ENCODE measurements around the gene SNED1.

Gene SNED1

GRCh38 chr2:240992572-240993291 lies 5.7 kb upstream of the SNED1 start:
- DNase-seq (ENCODE audit: low read depth), result no peak

DNA sequence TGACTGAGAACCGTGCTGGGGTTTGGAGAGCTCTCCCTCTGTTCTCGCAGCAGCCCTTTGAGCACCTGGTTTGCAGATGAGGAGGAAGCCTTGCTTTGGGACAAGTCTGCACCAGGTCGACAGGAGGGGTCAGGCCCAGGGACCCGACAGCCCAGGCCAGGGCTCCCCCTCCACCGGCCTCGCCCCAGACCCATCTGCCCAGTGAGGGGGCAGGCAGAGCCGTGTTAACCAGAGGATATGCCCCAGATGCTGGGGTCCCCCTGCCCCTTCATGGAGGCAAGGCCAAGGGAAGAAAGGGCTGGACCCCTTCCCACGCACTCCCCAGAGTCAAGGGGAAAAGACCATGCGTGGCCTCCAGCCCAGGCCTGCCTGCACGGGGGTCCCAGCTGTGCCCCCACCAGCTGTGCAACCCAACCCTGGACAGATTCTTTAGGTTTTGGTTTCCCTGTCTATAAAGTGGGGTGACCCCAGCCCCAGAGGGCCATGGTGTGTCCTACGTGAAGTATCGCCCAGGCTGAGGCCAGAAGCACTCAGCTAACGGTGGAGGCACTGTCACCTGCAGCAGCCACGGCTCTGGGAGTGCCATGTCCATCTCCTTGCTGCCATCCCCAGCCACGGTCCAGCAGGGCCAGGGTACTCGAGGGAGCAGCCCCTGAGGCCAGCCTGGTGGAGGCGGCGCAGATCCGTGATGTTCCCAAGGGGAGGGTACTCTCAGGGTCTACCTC lies 4.8 kb upstream of the SNED1 start:
- no peak for DNase-seq (ENCODE audit: low read depth)

GRCh38 chr2:240994171-240994896 lies 4.1 kb upstream of the SNED1 start:
- no peak for DNase-seq (ENCODE audit: low read depth)

GRCh38 chr2:240995041-240996021 lies 3.1 kb upstream of the SNED1 start:
- DNase-seq (ENCODE audit: low read depth), result no peak

- no peak for DNase-seq (ENCODE audit: low read depth)
Observed at GRCh38 chr2:240996161-240996833, 2.1 kb upstream of the SNED1 start.

DNA sequence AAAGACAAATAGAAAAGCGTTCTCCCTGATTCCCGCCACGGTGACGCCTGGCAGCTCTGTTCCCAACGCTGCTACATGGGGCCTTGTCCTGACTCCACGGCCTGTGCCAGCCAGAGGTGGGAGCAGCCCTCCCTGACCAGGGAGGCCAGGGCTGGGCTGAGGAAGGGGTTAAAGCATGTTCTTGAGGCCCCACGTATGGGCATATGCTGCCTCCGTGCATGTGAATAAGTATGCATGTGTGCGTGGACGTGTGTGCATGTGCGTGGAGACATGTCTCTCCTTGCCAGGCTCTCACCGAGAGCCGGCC lies 1.6 kb upstream of the SNED1 start:
- no peak for DNase-seq (ENCODE audit: low read depth)

DNA sequence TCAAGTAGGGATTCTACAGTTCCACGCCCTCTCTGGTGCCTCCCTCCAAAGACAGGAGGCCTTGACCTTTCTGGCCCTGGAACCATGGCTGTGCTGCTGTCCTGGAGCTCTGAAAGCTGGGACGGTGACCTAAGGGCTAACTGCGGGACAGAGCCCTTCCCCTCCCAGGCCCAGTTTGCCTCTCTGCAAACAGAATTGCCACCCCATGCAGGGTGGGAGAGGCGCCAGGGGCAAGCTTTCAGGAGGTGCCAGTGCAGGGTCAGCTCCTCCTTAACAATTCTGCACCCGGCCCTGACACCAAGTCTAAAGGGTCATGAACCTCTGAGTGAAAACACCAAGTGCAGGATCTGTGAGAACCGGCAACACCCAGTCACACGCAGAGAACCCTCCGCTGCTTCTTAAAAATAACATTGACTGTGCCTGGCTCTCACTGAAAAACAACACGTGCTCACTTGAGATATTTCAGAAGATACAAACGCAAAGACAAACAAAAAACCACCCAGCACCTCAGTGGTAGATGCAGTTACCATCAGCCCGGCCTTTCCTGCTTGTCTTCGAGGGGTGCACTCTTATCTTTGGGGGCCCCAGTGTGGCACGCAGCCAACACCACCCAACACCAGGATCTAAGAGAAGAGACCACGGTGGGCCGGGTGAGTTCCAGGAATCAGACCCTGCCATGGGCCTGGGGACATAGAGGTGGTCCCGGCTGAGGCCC lies 1.1 kb upstream of the SNED1 start:
- DNase-seq (ENCODE audit: low read depth), result no peak

DNA sequence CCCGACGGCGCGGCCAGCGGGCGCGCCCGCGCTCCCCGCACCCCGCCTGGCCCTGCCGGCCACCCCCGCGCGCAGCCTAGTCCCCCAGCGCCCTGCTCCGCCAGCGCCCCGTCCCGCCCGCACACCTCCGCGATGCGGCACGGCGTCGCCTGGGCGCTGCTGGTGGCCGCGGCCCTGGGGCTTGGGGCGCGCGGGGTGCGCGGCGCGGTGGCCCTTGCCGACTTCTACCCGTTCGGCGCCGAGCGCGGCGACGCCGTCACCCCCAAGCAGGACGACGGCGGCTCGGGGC lies 232 bp downstream of the SNED1 start:
- no peak for DNase-seq (ENCODE audit: low read depth)

DNA sequence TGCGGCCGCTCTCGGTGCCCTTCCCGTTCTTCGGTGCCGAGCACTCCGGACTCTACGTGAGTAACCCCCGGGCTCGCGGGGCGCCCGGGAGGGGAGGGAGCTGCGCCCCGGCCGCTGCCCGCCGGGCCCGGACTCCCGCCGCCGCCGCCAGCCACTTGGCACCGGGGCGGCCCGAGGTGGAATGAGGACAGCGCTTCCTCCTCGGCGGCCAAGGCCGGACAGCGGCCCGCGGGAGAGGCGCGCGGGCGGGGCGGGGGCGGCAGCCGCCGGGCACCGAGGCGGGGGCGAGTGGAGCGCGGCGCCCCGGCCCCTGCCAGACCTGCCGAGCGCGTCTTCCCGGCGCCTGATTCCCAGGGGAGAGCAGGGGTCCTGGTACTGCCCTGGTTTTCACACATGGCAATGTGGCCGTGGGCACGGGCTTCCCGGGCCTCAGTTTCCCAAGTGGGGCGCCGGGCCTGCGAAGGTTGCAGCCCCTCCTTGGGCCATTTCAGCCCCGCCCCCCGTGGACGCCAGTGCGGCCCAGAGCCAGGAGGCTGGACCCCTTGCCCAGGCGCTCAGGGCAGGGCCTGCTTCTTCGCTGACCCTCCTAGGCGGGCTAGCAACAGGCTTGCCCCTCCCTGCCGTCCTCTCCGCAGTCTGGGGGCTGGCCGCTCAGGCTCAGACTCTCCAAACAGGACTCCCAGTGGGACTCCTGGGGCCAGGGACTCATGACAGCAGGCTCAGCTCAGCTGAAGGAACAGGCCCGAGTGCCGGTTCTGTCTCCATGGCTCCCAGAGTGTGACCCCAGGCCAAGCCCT lies 775 bp downstream of the SNED1 start:
- DNase-seq (ENCODE audit: low read depth), result no peak

DNA sequence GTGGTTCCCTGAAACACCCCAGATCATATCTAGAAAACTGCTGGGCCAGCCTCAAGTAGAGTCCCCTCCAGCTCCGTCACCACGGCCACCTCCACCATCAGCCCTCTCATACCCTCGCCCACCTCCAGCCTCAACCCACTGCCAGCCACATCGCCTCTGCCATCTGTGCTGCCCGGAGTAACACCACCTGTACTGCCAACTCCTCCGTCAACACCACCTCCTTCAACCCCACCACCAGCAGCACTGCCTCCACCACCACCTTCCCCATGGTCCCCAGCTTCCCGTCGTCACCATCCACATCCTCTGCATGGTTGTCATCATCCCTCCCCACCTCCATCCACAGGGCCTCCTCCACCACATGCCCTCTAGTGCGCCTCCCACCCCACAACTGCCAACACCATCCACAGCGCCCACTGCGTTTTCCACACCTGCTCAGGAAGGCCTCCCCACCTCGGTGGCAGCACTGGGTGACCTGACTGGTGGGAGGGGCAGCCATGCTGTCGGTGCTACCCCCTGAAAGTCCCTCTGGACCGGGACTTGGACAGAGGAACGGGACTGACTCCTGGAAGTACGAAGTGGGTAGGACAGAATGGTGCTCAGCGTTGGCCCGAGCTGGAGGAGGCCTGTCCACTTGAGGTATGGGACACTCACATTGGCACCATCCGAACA lies 1.6 kb downstream of the SNED1 start:
- DNase-seq (ENCODE audit: low read depth), result no peak

DNA sequence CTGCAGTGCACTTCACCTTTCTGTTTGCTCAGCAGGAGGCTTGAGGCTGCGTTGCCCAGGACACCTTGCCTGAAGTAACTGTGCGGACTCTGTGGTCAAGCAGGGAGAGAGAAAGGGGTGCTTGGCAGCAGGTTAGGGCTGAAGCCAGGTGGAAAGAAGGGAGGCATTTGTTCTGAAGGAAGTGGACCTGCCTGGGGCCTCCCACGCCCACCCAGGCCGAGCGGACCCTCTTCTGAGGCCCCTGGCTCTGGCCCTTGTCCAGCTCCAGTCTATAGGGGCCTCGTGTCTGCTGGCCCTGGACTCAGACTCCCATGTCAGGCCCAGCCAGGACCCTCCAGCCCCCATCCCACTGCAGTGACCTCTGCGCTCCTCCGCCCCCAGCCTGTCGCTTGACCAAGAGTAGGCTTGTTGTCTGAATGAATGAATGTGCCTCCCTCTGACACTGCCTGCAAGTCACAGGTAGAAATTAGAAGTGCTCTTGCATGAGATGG lies 2.5 kb downstream of the SNED1 start:
- DNase-seq (ENCODE audit: low read depth), result no peak

- DNase-seq (ENCODE audit: low read depth), result no peak
Observed at GRCh38 chr2:241001413-241002274, 3.2 kb downstream of the SNED1 start.

DNA sequence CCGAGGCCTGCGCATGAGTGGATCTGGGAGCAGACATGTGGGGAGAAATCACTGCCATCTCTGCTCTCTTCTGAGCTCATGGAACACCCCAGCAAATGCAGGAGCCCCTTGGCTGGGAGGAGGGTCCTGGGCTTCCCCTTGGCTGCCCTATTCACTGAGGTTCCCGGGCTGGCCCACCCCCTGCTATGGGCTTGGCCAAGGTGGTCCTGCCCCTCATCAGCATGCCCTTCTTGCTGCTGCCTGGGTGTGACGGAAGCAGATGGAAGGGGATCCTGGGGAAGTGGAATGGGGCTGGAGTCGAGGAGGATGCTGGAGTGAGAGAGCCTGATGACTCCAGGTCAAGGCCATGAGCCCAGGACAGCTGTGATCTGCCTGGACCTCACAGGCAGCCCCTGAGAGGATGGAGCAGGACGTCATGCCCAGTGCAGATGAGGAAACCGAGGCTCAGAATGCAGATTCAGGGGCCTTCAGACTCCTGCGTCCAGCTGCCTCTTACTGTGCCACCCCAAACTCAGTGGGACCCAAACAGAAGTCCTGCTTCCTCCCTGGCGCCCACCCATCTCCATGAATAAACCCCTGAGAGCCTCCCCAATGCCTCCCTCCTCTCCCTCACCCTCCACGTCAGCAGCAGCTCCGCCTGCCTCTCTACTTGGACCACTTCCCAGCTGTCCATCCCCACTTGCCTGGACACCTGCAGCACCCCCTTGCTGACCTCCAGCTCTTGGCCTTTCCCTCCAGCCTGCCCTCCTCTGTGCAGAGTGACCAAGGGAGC lies 4.0 kb downstream of the SNED1 start:
- DNase-seq (ENCODE audit: low read depth), result no peak

DNA sequence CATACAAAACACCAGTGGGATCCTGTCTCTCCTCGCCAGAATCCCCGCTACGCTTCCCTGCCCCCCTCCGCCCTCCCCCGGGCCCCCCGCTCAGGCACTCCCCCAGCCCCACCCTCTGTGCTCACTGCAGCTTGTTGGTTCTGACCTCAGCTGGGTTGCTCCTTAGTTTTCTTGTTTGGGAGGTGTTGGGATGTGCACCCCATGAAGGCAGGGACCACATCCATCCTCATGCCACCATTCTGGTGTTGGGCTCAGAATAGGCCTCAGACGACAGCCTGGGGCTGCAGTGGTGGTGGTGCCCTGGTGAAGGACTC lies 4.6 kb downstream of the SNED1 start:
- DNase-seq (ENCODE audit: low read depth), result no peak

- DNase-seq (ENCODE audit: low read depth), result no peak
Observed at GRCh38 chr2:241003369-241003768, 5.0 kb downstream of the SNED1 start.

DNA sequence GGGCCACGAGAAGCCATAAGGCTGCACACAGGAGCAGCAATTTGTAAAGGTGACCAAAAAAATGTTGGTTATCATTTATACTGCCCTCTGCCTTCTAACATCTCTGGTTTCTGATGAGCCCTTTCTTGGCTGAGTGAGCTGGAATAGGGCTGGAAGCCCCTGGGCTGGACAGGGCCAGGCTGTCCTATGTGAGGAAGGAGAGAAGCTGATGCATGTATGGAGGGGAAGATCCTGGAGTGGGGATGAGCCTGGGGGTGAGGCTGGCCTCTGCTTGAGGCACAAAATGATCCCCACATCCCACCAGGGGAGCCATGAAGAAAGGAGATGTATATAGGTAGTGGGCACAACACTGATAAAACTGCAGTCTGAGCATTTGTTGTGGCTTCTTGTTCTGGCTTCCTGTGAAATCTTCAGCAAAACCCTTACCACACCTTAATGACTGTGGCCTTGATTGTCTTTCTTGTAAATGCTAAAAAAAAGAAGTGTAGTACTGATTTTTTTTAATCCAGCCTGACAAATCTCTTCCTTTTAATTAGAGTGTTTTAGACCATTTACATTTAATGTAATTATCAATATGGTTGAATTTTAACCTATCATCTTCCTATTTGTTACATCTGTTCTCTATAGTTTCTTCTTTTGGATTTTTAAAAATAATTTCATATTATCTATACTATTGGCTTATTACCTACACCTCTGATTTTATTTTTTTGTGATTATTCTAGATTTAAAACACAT lies 5.6 kb downstream of the SNED1 start:
- DNase-seq (ENCODE audit: low read depth), result no peak

DNA sequence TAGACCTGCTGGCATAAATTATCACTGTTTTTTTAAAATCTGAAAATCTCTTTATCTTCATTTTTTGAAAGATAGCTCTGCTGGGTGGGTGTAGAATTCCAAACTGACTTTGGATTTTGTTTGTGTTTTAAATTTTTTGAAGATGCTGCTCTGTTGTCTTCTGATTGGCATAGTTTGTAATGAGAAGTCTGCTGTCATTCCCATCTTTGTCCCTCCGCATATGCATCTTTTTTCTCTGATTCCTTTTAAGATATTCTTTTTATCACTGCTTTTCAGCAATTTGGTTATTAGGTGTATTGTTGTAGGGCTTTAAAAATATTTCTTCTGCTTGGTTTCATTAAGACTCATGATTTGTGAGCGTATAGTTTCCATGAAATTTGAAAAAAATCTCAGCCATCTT lies 7.2 kb downstream of the SNED1 start:
- no peak for DNase-seq (ENCODE audit: low read depth)

Data from HS-27A (cell line).